Measurements from ENCODE around the gene RSRC1.

RSRC1 gene

GRCh38 chr3:158571969-158572765, 462.3 kb downstream of the RSRC1 start:
- no peak for DNase-seq (ENCODE audit: low spot score)
- no peak overlapping the region for H3K27ac ChIP-seq
- TF ChIP-seq CTCF (IDR thresholded peaks at IDR 0.05): no peak
- H3K4me3 ChIP-seq: peak overlapping the region; percentile 71

DNA sequence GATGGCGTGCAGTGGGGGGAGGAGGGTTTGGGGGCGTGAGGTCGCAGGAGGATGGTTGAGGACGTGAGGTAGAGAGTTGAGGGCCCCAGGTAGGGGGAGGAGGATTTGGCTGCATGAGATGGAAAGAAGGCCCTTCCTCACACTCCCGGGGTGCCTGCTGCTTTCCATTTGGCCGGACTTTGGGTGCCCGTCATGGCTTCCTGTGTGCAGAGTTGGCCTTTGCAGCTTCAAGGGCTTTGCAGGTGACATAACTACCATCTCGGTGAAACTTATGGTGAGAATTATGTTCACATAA, 462.8 kb downstream of the RSRC1 start:
- no peak overlapping the region for H3K27ac ChIP-seq
- TF ChIP-seq CTCF (IDR thresholded peaks at IDR 0.05): no peak
- no peak for DNase-seq (ENCODE audit: low spot score)
- no peak overlapping the region for H3K4me3 ChIP-seq

- TF ChIP-seq CTCF (IDR thresholded peaks at IDR 0.05): no peak
Measured at GRCh38 chr3:158573714-158574113, 463.8 kb downstream of the RSRC1 start.

GRCh38 chr3:158574646-158575045, 464.8 kb downstream of the RSRC1 start:
- DNase-seq (ENCODE audit: low spot score): no peak
- Histone ChIP-seq H3K27ac (no peak overlapping the region), H3K4me3 (no peak overlapping the region)
- no peak for TF ChIP-seq CTCF (IDR thresholded peaks at IDR 0.05)

More at GRCh38 chr3:158573714-158574113, 463.8 kb downstream of the RSRC1 start:
- no peak for DNase-seq (ENCODE audit: low spot score)
- no peak overlapping the region for H3K27ac ChIP-seq
- H3K4me3 ChIP-seq: no peak overlapping the region

- TF ChIP-seq CTCF (IDR thresholded peaks at IDR 0.05): no peak
- H3K27ac ChIP-seq: no peak overlapping the region
- no peak overlapping the region for H3K4me3 ChIP-seq
- DNase-seq (ENCODE audit: low spot score): no peak
Measured at GRCh38 chr3:158590223-158590622, 480.3 kb downstream of the RSRC1 start.
